Smooth muscle cell (in vitro differentiated cells): Measurements from ENCODE around the gene ENPP1. TPM values are rescaled to one million over a fixed set of nuclear protein-coding genes. Genes with fewer than 3 reads are reported as not detected.
A peak's percentile ranks its signal among the peaks of the same experiment; 100 is the strongest.

Experiments used
- DNase-seq: peaks from one replicate; lab custom pipeline; 2025; ENCODE audit not compliant: unreplicated experiment; lab: John Stamatoyannopoulos, UW
- H2AFZ ChIP-seq: fragments of 200-600 bp; sonication (generic); 2 replicates; pipeline ENCODE4 v1.6.0; 2016; ENCODE audit warnings: antibody characterized with exemption, low read depth, mild to moderate bottlenecking
- H3F3A ChIP-seq: fragments of 200-600 bp; sonication (generic); 2 replicates; pipeline ENCODE4 v1.6.0; 2017; ENCODE audit warnings: antibody characterized with exemption, low read depth
- H3K27ac ChIP-seq: fragments of 200-600 bp; sonication (generic); 2 replicates; pipeline ENCODE4 v1.5.1; 2016; ENCODE audit warnings: low read depth, mild to moderate bottlenecking
- H3K27me3 ChIP-seq: fragments of 200-600 bp; sonication (generic); 2 replicates; pipeline ENCODE4 v1.6.1; 2016; ENCODE audit warnings: low read depth, mild to moderate bottlenecking
- H3K36me3 ChIP-seq: fragments of 200-600 bp; sonication (generic); 2 replicates; pipeline ENCODE4 v1.5.1; 2016; ENCODE audit warnings: low read depth
- H3K4me1 ChIP-seq: fragments of 200-600 bp; sonication (generic); 2 replicates; pipeline ENCODE4 v1.5.1; 2016; ENCODE audit warnings: low read depth
- H3K4me2 ChIP-seq: fragments of 200-600 bp; sonication (generic); 2 replicates; pipeline ENCODE4 v1.6.0; 2016; ENCODE audit warnings: mild to moderate bottlenecking
- H3K4me3 ChIP-seq: fragments of 200-600 bp; sonication (generic); 2 replicates; pipeline ENCODE4 v1.5.1; 2016; ENCODE audit warnings: mild to moderate bottlenecking
- H3K79me2 ChIP-seq: fragments of 200-600 bp; sonication (generic); 2 replicates; pipeline ENCODE4 v1.6.0; 2016; ENCODE audit warnings: low read depth, mild to moderate bottlenecking
- H3K9ac ChIP-seq: fragments of 200-600 bp; sonication (generic); 2 replicates; pipeline ENCODE4 v1.6.0; 2016; ENCODE audit warnings: low read depth
- H3K9me3 ChIP-seq: fragments of 200-600 bp; sonication (generic); replicated peaks from 2 replicates; pipeline ENCODE4 v1.5.1; 2016; ENCODE audit warnings: low read depth
- H4K20me1 ChIP-seq: fragments of 200-600 bp; sonication (generic); 2 replicates; pipeline ENCODE4 v1.6.0; 2016; ENCODE audit warnings: low read depth
- WGBS: methylation state at CpG from one replicate; pipeline ENCODE4 v1.1.7; 2016; ENCODE audit warnings: low lambda C conversion rate; 5-methylcytosine and 5-hydroxymethylcytosine counted together
- polyA plus RNA-seq: library from polyadenylated mRNA; unstranded; fragments of >200 nt; fragmentation: Nextera tagmentation; extraction: Ambion mirVana; gene quantifications from 2 replicates; pipeline ENCODE4 v1.2.1, GENCODE V29; 2016
- total RNA-seq: library from RNA; depleted of rRNA; stranded (reverse); fragments of >200 nt; gene quantifications from 2 replicates; pipeline ENCODE4 v1.2.3, GENCODE V29; 2014
- TF ChIP-seq, protein P1 (sequence below): fragments of 200-600 bp; sonication (generic); IDR thresholded peaks from 2 replicates; pipeline ENCODE4 v1.5.1; 2017; ENCODE audit warnings: borderline replicate concordance, mild to moderate bottlenecking, antibody characterized with exemption; ENCODE audit not compliant: insufficient read depth, poor library complexity, severe bottlenecking

The ENPP1 gene
- total and polyA plus RNA-seq, 2 experiments from 2014 or later = 329 to 433 TPM

DNA sequence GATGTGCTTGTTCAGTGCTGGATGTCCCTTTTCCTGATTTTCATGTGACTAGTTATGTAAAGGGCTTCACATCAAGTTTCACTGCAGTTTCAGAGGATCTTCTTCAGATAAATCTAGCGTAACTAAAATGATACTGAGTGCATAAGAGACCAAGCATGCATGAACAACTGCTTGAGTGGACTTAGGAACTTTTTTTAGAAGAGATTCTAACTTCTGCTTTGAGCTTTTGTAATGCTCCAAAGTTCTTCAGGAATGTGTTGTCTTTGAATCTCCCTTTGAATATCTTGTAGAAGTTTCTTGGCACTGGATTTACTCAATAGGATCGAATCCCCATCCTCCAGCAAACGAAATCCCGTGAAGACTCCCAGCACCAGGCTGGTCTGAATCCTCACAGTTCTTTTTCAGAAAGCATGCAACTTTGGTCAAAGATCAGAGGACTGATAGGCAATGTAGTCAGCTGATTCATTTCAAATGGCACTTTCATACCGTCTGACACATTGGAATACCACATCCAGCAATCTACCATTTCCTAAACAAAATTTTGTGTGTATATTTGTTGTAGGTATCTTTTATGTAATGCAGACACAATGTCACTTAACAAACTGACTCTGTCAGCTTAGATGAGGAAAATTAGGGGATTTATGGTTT, 33.2 kb downstream of the ENPP1 start:
- H3K9ac ChIP-seq = no peak overlapping the region
- no peaks in the 10 kb centered on the region for H3K27me3 ChIP-seq
- no peak overlapping the region for H3K4me3 ChIP-seq
- H3K4me2 ChIP-seq = no peak overlapping the region
- H3K27ac ChIP-seq = no peak overlapping the region
- no peak for DNase-seq
- no peaks in the 10 kb centered on the region for H3K36me3 ChIP-seq
- peaks cover 85% of the 10 kb centered on the region for H4K20me1 ChIP-seq
- WGBS = 80% methylated on average over 5 of the region's 5 CpGs
- H3K4me1 ChIP-seq = no peaks in the 10 kb centered on the region
- no peaks in the 10 kb centered on the region for H3K9me3 ChIP-seq
- no peaks in the 10 kb centered on the region for H3F3A ChIP-seq
- TF ChIP-seq, protein P1, sequence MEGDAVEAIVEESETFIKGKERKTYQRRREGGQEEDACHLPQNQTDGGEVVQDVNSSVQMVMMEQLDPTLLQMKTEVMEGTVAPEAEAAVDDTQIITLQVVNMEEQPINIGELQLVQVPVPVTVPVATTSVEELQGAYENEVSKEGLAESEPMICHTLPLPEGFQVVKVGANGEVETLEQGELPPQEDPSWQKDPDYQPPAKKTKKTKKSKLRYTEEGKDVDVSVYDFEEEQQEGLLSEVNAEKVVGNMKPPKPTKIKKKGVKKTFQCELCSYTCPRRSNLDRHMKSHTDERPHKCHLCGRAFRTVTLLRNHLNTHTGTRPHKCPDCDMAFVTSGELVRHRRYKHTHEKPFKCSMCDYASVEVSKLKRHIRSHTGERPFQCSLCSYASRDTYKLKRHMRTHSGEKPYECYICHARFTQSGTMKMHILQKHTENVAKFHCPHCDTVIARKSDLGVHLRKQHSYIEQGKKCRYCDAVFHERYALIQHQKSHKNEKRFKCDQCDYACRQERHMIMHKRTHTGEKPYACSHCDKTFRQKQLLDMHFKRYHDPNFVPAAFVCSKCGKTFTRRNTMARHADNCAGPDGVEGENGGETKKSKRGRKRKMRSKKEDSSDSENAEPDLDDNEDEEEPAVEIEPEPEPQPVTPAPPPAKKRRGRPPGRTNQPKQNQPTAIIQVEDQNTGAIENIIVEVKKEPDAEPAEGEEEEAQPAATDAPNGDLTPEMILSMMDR = no peak
- H3K79me2 ChIP-seq = peaks cover 62% of the 10 kb centered on the region
- no peak overlapping the region for H2AFZ ChIP-seq

DNA sequence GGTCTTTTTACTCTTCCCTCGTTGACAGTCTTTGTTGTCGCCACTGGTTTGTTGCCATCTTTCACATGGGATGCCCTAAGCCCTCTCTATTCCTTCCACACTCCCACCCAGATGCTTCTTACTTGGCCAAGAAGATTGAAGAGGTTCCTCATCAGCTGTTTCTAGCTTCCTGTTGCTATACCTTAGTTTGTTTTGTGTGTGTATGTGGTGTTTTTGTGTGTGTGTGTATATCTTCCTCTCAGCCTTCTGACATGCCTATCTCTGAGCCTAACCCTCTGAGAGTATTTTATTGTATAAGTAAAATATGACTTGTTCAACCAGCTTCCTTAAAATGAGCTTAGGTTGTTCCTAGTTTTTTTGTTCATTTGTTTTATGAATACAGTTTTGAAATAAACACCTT, 35.9 kb downstream of the ENPP1 start:
- Histone ChIP-seq H2AFZ (no peak overlapping the region), H3F3A (no peaks in the 10 kb centered on the region), H4K20me1 (peaks cover 91% of the 10 kb centered on the region), H3K4me2 (no peak overlapping the region), H3K27ac (peak overlapping the region; percentile 39), H3K36me3 (no peaks in the 10 kb centered on the region), H3K4me3 (no peak overlapping the region), H3K4me1 (no peaks in the 10 kb centered on the region), H3K27me3 (no peaks in the 10 kb centered on the region), H3K9ac (no peak overlapping the region), H3K9me3 (no peaks in the 10 kb centered on the region), H3K79me2 (peaks cover 57% of the 10 kb centered on the region)
- TF ChIP-seq, protein P1 = no peak
- 100% methylated on average over 2 of the region's 2 CpGs for WGBS
- DNase-seq = no peak

DNA sequence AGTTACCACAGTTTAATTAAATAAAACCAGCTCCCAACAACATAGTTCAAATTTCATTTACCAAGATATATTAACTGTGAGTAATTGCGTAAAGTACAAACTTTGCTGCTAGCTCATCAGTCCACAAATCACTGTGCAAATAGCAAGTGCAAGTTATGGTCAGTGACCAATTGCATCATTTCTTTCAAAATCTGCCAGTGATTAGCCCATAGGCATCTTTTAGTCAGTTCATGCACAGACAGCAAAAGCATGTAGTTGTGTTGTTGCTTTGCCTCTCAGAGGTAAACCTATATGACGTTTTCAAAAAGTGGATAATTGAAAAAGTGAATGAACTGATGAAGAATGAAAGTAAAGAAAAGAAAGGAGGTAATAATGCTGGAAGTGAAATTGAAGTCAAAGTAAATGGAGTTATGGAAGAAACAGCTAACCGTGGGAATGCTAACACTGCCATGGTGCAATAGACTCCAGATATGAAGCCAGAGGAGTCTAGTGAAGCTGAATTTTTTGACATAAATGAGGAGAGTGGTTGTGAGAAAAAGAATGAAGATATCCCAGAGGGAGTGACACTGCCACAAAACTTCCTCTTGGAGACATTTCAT, 36.5 kb downstream of the ENPP1 start:
- H3K27ac ChIP-seq = peak overlapping the region; percentile 39
- DNase-seq = no peak
- no peak overlapping the region for H3K4me2 ChIP-seq

More for the DNA sequence above, 36.5 kb downstream of the ENPP1 start:
- TF ChIP-seq, protein P1 = no peak
- H2AFZ ChIP-seq = no peak overlapping the region
- H3K9me3 ChIP-seq = no peaks in the 10 kb centered on the region
- H3F3A ChIP-seq = no peaks in the 10 kb centered on the region
- WGBS = 79% methylated on average over 3 of the region's 3 CpGs
- peaks cover 91% of the 10 kb centered on the region for H4K20me1 ChIP-seq
- no peaks in the 10 kb centered on the region for H3K27me3 ChIP-seq
- H3K36me3 ChIP-seq = no peaks in the 10 kb centered on the region
- no peak overlapping the region for H3K9ac ChIP-seq
- no peak overlapping the region for H3K4me3 ChIP-seq
- peaks cover 53% of the 10 kb centered on the region for H3K79me2 ChIP-seq
- no peaks in the 10 kb centered on the region for H3K4me1 ChIP-seq
